Measurements from ENCODE around the gene FSHR.
A peak's percentile ranks its signal among the peaks of the same experiment; 100 is the strongest.

The FSHR gene, protein sequence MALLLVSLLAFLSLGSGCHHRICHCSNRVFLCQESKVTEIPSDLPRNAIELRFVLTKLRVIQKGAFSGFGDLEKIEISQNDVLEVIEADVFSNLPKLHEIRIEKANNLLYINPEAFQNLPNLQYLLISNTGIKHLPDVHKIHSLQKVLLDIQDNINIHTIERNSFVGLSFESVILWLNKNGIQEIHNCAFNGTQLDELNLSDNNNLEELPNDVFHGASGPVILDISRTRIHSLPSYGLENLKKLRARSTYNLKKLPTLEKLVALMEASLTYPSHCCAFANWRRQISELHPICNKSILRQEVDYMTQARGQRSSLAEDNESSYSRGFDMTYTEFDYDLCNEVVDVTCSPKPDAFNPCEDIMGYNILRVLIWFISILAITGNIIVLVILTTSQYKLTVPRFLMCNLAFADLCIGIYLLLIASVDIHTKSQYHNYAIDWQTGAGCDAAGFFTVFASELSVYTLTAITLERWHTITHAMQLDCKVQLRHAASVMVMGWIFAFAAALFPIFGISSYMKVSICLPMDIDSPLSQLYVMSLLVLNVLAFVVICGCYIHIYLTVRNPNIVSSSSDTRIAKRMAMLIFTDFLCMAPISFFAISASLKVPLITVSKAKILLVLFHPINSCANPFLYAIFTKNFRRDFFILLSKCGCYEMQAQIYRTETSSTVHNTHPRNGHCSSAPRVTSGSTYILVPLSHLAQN

DNA sequence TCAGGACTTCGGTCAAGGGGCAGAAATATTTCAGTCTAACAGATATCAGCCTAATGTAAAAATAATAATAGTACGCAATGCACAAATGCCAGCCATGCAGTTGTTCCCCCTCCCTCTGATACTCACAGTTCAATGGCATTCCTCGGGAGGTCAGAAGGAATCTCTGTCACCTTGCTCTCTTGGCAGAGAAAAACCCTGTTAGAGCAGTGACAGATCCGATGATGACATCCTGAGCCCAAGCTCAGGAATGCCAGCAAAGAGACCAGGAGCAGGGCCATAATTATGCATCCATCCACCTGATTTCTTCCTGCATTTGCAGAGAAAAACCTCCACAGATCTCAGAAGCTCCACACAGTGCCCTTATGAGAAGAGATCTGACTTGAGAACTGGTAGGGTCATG is at the start of gene FSHR:
Gene FSHR (minus strand): TSS at position 376 of the 400 bp plus-strand sequence. CDS start 98 bp downstream, at position 278.
- DNase-seq, result no peak

DNA sequence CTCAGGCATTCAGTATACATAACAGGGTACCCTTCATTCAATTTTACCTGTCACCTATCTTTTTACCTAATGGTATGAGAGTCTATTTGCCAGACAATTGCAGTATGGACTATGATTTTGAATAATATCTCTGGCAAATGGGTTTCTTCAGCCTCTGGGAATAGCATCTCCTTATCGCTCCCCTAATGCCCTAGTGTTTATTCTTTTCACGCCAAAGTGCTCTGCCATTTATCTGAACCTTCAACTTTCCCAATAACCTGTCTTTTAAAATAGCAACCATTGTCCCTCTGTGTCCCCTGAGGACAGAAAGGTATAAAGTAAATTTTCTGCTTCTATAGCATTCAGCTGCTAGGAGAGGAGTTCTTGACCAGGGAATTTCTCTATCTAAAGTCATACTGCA is 45.0 kb upstream of the FSHR start:
- no peak for DNase-seq

DNA sequence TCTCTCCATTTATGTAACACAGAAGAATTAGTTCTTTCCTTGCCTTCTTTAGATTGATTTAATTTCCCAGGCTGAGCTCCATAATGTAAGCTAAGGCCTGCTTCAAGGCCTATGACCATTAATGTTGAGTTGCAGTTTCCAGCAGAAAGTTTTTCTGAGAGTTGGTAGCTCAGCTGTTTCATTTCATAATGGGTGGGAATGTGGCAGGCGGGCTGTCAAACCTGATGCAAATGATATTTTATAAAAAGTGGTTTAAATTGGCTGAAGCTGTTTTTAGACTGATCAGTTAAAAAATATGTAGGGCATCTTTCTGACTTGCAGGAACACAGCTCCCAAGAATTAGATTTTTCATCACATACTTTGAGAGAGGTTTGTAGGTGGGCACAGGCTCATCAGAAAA is 40.4 kb upstream of the FSHR start:
- no peak for DNase-seq

DNA sequence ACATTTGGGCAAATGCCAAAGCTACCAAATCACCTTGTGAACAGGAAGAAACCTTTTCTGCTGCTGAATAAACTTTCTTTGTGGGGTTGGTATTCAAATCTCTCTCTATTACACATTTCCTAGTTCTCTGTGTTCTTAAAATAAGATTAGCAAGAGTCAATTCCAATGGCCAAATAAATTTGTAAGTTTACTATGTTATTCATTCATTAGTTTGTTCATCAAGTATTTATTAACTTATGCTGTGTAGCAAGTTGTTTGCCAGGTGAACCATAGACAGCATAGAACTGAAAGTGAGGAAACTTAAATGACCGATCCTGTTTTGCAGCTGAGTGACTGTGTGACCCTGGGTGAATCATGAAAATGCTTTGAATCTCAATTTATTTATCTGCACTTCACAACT is 37.7 kb upstream of the FSHR start:
- DNase-seq, result no peak

DNA sequence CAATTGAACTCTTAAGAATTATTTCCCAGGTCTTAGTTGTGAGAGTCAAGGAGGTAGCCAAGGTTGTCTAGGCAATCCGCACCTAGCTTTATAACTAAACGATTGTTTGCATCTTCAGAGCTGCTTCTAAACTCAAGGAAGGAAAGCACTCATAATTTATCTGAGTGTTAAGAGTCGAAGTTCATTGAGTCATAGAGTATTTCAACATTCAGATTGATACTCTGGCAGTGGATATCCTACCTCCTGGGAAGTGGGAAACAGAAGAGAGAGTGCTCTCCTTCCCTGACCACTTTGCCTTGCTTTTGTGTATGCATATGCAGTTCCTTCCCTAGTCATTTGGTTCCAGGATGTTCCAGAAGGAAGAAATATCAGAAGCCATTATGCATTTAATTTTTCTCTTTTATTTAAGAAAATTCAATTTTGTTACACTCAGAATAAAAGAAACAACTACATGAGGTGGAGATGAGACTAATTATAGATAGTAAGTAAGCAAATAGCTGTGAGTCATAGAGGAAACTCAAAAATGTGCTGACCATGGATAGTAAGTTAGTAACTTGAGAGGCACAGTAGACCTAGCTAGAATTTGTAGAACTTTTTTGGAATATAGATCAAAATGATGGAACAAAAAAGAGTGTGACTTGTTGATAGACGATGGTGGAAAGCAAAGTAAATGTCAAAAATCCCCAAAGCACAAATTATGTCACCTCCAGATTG is 35.4 kb upstream of the FSHR start:
- no peak for DNase-seq

DNA sequence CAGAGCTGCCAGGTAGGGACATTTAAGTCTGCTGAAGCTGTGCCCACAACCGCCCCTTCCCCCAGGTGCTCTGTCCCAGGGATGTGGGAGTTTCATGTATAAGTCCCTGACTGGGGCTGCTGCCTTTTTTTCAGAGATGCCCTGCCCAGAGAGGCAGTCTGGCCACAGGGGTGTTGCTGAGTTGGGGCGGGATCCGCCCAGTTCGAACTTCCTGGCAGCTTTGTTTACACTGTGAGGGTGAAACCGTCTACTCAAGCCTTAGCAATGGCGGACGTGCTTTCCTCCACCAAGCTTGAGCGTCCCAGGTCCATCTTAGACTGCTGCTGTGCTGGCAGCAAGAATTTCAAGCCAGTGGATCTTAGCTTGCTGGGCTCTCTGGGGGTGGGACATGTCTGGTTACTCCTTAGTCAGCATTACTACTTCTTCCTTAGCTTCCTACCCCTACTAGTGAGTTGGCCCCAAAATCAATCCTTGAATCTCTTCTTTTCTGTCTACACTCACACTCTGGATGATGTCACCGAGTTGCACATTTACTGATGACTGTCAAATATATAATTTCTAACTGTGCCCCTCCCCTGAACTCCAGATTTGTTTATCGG is 31.8 kb upstream of the FSHR start:
- no peak for DNase-seq

DNA sequence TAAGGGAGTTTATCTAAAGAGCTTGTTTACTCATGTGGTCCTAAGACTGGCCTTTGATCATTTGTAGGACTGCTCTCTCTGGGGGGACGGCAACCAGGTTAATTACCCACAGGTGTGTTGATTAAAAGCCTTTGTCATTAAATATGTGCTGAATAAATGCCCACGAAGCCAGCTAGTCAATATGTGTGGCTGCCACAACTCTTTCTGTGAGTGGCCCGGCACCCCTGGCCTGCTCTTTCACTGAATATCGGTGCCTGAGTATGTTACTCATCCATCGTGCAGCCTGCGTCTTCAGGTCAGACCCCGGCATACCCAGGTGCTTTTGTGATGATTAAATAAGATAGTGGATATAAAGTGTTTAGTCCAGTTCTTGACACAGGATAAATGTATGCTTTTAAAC is 24.3 kb upstream of the FSHR start:
- no peak for DNase-seq

DNA sequence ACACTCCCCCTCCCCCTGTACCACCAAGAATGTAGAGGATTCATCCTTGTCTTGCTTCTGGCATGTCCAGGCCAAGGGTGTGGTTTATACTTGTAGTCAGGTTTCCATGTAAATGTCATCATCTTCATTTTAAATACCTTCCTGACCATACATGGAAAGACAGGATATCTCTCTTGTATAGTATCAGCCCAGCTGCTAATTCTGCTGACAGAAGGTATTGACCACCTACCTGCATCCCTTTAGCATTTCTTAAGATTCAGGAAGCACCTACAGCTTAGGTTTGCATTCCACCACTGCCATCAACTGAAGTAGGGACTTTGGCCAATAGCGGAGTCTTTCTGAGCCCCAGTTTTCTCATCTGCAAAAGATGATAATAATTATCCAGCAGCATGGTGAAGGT is 22.9 kb upstream of the FSHR start:
- no peak for DNase-seq

DNA sequence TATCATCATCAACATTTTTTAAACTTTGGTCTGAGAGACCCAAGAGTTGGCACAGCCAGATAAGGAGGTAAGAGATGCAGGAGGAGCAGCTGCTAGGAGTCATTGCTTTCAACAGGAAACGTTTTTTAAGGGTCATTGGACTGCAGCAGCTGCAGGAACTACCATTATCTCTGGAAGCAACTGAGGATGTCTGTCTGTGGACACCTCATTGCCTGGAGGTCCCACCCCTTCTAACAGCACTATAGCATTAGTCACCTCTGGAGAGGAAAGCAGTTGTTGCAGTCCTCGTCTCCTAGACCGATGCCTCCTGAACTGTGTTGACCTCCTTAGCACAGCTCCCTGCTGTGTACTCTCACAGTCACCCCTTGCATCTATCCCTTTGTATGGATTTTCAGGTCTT is 21.5 kb upstream of the FSHR start:
- DNase-seq, result no peak

DNA sequence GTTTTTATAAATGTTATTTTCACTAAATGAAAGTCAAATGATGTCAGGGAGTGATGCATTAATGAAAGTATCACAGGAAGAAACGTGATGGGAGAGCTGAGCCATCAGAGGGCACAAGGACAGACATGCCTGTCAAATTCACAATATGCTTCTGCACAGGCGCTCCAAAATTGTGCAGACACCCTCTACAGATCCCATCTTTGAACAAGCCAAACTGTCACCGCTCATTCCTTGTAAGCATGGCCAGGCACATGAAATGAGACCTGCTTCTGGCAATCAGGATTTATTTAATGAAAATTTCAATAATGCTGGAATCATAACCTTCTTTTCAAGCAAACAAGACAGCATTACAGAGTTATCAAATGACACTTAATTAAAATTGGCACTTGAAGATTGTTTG is 20.4 kb upstream of the FSHR start:
- no peak for DNase-seq

DNA sequence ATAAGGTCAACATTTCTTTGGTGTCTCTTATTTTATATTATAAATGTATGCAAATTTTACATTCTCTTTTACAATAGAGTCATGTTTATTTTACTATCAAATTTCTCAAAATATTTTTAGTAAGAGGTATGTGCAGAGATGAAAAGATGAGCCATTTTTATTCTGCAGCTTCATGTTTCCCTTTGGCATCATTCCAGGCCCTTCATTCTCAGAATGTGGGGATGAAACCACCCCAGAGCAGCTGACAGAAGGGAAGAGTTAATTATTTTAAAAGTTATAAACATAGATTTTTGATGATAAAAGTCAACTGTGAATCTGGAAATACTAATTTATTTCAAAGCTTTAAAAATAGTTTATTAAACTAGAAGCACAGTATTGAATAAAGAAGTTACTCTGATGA is 12.8 kb upstream of the FSHR start:
- DNase-seq, result peak in 1 of 2 experiments; percentile 41

DNA sequence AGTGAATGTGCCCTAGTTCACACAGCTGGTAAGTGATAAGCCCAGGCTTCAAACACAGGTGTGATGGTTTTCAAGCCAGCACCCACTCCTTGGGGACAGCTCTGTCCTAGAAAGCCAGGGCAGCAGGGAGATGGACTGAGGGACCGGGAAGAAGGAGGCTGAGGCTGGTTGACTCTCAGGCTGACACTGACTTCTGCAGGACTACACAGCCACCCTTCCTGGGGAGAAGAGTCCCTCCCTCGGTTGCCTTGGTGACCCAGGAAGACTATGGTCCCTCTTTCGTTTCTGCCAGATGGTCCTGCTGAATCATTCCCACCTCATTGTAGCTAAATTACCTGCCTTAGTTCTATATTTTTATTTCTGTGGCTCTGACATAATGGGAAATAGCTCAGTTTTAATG is 11.3 kb upstream of the FSHR start:
- peak in 1 of 2 experiments; percentile 39 for DNase-seq

DNA sequence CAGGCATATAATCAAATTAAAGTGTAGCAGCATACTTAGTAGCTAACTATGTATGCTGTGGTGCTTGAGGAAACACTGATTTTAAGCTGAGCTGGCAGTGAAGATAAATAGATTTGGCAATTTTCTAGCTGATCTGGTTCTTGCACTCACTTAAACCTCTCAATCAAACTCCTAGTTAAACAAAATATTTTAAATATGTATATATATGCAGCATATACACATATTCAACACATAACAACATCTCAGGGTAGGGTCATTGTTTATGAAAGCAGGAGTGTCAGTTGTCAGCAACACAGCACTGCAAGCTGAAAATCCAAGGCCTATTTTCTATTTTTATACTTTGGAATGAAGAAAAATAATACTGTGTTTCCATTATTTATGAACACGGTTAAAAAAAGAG is 10.4 kb upstream of the FSHR start:
- no peak for DNase-seq

DNA sequence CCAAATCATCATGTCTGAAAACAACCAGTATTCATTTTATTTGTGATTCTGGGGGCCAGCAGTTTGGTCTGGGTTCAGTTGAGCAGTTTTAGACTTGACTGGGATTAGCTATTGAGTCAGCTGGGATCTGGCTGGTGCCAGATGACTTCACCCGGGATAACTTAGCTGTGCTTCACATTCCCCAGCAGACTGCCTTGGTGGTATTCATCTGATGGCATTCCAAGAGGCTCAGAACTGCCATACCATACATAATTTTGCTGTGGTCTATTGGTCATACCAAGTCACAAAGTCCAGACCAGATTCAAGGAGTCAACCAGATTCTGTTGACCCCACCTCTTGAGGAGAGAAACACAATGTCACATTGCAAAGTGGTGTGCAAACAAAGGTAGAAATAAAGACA is 7.8 kb upstream of the FSHR start:
- DNase-seq, result no peak

DNA sequence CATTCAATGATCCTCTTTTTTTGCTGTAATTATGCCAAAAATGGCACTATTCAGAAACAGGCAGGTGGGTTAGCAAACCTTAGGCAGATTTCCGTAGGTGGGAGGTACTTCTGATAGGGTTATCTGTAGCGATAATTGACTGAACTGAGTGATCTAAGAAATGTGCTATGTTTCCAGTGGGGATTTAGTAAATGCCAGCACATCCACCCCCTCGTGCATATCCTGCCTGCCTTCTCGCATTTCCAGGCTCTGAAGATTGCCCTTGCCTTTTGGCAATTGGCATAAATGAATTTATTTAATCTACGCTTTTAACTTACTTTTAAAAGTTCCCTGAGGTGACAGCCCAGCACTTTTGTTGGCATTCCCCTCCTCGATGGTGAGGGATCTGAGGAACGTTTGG is 576 bp upstream of the FSHR start:
- DNase-seq, result no peak

DNA sequence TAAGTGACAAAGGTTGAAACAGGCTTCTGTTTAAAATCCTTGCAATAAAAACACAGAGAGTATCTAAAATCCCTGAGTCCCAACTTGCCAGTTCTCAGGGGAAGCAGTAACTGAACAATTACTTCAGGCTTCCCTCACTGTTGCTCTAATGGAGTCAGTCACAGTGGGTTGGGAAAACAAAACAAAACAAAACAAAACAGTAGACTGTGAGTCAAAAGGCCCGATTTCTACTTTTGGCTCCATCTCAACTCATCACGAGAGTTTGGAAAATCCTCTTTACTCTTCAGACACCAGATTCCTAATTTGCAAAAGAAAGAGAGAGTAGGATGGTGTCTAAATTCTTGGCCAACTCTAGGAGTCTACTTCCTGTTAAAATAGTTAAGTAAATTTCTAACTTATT is 1.1 kb downstream of the FSHR start:
- DNase-seq, result no peak

DNA sequence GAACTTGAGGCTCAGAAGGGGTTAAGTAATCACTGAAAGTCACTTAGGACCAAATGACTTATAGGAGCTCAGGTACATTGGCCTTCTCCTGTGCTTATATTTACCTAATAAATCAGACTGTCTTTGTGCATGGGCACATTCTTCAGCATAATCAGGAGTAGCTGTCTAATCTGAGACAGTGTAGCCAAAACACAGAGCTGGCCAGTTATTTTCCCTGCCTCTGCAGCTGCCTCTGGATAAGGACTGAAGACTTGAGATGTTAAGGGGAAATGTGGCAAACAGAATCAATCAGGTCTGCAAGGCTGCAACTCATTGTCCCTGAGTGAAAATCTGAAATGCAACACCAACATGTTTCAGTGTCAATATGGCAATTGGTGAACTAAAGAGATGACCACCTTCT is 1.5 kb downstream of the FSHR start:
- DNase-seq, result no peak

DNA sequence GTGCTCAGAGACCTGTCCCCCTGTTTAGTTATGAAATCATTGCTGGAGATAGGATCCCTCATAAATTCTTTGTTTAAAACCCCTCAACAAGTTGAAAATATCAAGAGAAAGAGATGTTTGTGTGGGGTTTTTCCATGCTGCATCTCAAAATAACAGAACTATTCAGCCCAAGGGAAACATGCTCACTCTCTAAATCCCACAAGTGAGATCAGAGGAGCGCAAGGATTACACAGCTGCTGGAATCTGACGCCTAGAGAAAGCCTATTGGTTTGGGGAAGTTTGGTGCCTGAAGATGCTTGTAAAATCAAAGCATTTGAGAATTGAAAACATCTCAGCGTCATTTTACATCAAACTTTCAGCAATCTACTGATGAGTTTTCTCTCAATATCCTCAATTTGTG is 7.9 kb downstream of the FSHR start:
- no peak for DNase-seq

DNA sequence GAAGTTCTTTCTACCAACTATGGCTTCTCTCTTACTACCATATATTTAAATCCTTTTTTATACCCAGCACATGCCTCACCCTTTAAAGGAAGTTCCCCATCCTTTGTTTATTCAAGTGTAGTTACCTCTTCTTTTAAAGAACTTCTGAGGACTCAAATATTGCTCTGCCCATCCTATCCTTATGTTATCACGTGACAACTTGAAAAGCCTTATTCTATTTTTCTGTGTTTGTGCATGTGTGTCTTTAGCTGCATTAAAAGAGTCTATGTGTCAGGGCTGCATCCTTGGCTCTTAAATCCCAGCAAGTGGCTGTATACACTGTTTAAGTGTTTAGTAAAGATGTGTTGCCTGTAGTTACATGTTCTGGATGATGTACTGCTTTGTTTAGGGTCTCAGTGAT is 22.5 kb downstream of the FSHR start:
- DNase-seq, result no peak

DNA sequence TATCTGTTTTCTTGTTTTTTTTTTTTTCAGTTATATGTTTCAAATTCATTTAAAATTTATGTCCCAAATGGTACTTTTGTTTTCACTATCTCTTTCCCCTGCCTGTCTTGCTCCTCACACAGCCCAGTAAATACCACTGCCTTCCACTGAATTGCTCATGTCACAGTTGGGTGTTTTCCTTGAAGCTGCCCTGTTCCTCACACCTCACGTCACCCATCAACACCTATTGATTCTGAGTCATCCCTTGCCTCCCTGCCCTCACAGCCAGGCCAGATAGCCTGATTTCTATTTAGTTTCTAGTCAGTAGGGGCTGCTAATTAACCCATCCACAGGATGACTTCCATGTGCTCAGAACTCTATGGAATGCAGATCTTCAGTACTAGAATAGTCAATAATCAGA is 25.3 kb downstream of the FSHR start:
- DNase-seq, result no peak

DNA sequence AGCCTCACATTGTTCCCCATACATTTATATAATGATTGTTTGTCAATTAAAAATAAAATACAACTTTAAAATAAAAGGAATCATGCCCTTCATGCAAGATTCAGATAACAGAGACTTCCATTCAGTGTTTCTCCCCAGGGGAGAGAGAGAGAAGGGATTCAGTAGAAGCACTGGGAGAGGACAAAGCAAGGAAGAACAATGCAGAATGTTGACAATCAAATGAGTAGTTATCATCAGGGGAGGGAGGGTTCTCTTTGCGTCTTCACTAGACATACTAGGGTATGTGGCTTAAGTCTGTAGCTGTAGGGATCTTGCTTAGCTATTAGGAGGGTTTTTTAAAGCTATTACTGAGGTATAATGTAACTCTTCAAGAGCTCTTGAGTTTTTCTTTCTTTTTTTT is 30.7 kb downstream of the FSHR start:
- no peak for DNase-seq

DNA sequence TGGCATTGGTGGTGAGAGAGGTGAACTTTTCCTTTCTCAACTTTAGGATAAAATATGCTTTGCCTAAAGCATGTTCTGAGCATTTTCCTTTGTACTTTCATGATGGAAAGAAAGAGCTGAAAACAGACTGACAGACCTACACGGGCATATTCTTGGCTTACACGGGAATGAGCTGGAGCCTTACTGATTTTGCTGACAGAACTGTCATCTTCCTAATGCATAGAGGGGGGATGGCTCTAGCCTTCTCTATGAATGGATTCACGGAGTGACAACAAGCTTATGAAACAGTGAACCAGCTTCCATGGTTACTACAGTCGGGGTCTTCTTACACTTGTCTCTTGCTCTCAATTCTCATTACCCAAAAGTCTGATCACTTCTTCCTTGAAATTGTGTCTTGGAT is 32.2 kb downstream of the FSHR start:
- DNase-seq, result no peak

DNA sequence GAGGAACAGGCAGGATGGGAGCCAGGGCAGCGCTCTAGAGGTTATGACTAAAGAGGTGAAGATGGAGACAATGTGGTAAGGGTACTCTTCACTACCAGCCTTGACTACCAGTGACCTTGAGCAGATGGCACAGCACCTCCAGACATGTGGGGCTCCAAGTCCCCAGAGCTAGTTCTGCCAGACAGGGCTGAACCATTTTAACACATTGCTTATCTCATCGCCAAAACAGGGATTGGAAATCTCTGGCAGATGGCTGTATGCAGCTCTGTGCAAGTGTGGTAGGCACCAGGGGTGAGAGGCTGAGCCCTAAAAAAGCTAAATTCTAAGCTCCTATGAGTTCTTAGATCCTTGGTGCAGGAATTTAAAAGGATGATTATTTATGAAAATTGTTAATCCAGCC is 41.3 kb downstream of the FSHR start:
- peak; percentile 74 to 93 for DNase-seq

DNA sequence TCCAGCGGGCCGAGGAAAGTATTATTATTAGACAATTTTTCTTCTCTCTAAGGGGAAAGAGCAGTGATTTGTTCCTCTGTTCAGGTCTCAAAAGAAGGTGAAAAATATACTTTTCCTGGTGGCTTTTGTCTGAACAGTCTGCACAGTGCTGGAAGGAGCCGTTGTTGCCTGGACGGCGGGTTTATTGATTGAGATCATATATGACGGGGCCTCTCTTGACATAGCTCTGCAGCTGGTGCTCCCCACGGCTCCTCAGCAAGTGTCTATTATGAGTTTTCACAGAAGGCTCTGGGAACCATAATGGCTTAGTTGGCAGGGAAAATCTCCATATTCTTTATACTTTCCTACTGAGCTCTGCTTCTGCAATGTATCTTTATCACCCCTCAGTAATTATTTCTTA is 42.9 kb downstream of the FSHR start:
- no peak for DNase-seq
